ENCODE measurements around the gene PARP6. TPM values are rescaled to one million over a fixed set of nuclear protein-coding genes. Genes with fewer than 3 reads are reported as not detected.

The PARP6 gene
- total and polyA plus RNA-seq, 2 donors (not counting 1 experiment from before 2014, with no cell fraction given): 118 to 134 TPM

- no peaks in the 10 kb centered on the region for H3K9me3 ChIP-seq (ENCODE audit: control extremely low read depth in 1 of 3, control insufficient read depth in 2 of 3, insufficient read depth in 1 of 3, low read length in 2 of 3)
- Mint-ChIP-seq H3K27ac (no peak overlapping the region), H3K27me3 (peaks cover 35% of the 10 kb centered on the region), H3K9me3 (ENCODE audit: insufficient read depth) (no peaks in the 10 kb centered on the region), H3K4me1 (peaks cover 12% of the 10 kb centered on the region), H3K4me3 (no peak overlapping the region)
- ChIA-PET POLR2A (no interaction called here), CTCF (interaction anchor here (0.8 to 9.5 kb wide), 4 partner anchors 14 to 91 kb away, joined by 3 to 137 read pairs (median 4); no protein-coding TSS in a partner anchor)
- no peak overlapping the region for H3K27ac ChIP-seq (ENCODE audit: low read length in 2 of 2)
- 22% methylated on average over 6 of the region's 6 CpGs for WGBS (ENCODE audit: insufficient coverage)
- intact Hi-C loops (cut with micrococcal nuclease): loop anchor here (5.0 kb wide), 1 partner anchor 337 kb away; no protein-coding TSS in a partner anchor
- H3K9ac ChIP-seq (ENCODE audit: low read length): no peak overlapping the region
- H3K4me2 ChIP-seq (replicated peaks; ENCODE audit: low read depth, low read length, poor library complexity, severe bottlenecking): no peak overlapping the region
- peaks cover 1 to 19% of the 10 kb centered on the region in 2 experiments for H3K36me3 ChIP-seq (replicated peaks in 1 of 2; ENCODE audit: control extremely low read depth in 1 of 2, control insufficient read depth in 1 of 2, extremely low read depth in 1 of 2, insufficient read depth in 2 of 2, low read length in 1 of 2)
- H3K4me1 ChIP-seq (ENCODE audit: control insufficient read depth in 2 of 2, insufficient read depth in 2 of 2, low read length in 2 of 2): peaks cover 6 to 10% of the 10 kb centered on the region in 2 donors
- DNase-seq (peak; percentile 36), ATAC-seq (ENCODE audit: low read depth) (no peak)
- no peaks in the 10 kb centered on the region for H3K79me2 ChIP-seq (ENCODE audit: control insufficient read depth, insufficient read depth, low read length)
- peaks cover 15% of the 10 kb centered on the region for H4K20me1 ChIP-seq (ENCODE audit: control insufficient read depth, insufficient read depth, low read length, poor library complexity, severe bottlenecking)
- peak overlapping the region; percentile 25 for H2AFZ ChIP-seq (ENCODE audit: insufficient read depth, low read depth, low read length, poor library complexity, severe bottlenecking)
- no peak for TF ChIP-seq EZH2 (IDR thresholded peaks at IDR 0.05; ENCODE audit: borderline replicate concordance, insufficient read depth, low read depth, low read length, poor library complexity, severe bottlenecking)
- TF ChIP-seq CTCF (IDR thresholded peaks at IDR 0.05): no peak
- no peak overlapping the region for H3K4me3 ChIP-seq (ENCODE audit: control extremely low read depth in 1 of 5, extremely low read depth in 1 of 5, insufficient read depth in 1 of 5, low read depth in 2 of 5, low read length in 4 of 5)
- peaks cover 0 to 30% (median 7%) of the 10 kb centered on the region in 4 experiments for H3K27me3 ChIP-seq (replicated peaks in 1 of 4; ENCODE audit: control extremely low read depth in 1 of 4, control insufficient read depth in 3 of 4, insufficient read depth in 4 of 4, low read length in 3 of 4)
Measured at GRCh38 chr15:72195101-72195511, 77.2 kb downstream of the PARP6 start.

- no peak for TF ChIP-seq EZH2 (IDR thresholded peaks at IDR 0.05; ENCODE audit: borderline replicate concordance, insufficient read depth, low read depth, low read length, poor library complexity, severe bottlenecking)
- no peak for TF ChIP-seq CTCF (IDR thresholded peaks at IDR 0.05)
Measured at GRCh38 chr15:72193836-72194396, 78.4 kb downstream of the PARP6 start.

More at GRCh38 chr15:72193836-72194396, 78.4 kb downstream of the PARP6 start:
- Histone ChIP-seq H3K79me2 (ENCODE audit: control insufficient read depth, insufficient read depth, low read length) (no peaks in the 10 kb centered on the region), H3K27ac (ENCODE audit: low read length in 2 of 2) (no peak overlapping the region), H2AFZ (ENCODE audit: insufficient read depth, low read depth, low read length, poor library complexity, severe bottlenecking) (no peak overlapping the region), H3K4me3 (ENCODE audit: control extremely low read depth in 1 of 5, extremely low read depth in 1 of 5, insufficient read depth in 1 of 5, low read depth in 2 of 5, low read length in 4 of 5) (no peak overlapping the region), H3K27me3 (replicated peaks in 1 of 4; ENCODE audit: control extremely low read depth in 1 of 4, control insufficient read depth in 3 of 4, insufficient read depth in 4 of 4, low read length in 3 of 4) (peaks cover 0 to 30% (median 7%) of the 10 kb centered on the region in 4 experiments), H3K4me1 (ENCODE audit: control insufficient read depth in 2 of 2, insufficient read depth in 2 of 2, low read length in 2 of 2) (peaks cover 6 to 10% of the 10 kb centered on the region in 2 donors), H3K4me2 (replicated peaks; ENCODE audit: low read depth, low read length, poor library complexity, severe bottlenecking) (no peak overlapping the region), H4K20me1 (ENCODE audit: control insufficient read depth, insufficient read depth, low read length, poor library complexity, severe bottlenecking) (peaks cover 3% of the 10 kb centered on the region), H3K9ac (ENCODE audit: low read length) (no peak overlapping the region), H3K9me3 (ENCODE audit: control extremely low read depth in 1 of 3, control insufficient read depth in 2 of 3, insufficient read depth in 1 of 3, low read length in 2 of 3) (no peaks in the 10 kb centered on the region), H3K36me3 (replicated peaks in 1 of 2; ENCODE audit: control extremely low read depth in 1 of 2, control insufficient read depth in 1 of 2, extremely low read depth in 1 of 2, insufficient read depth in 2 of 2, low read length in 1 of 2) (peaks cover 0 to 7% of the 10 kb centered on the region in 2 experiments)
- ATAC-seq (ENCODE audit: low read depth) (no peak), DNase-seq (no peak)
- WGBS (ENCODE audit: insufficient coverage): 100% methylated on average over 3 of the region's 8 CpGs
- Mint-ChIP-seq H3K4me3 (no peak overlapping the region), H3K4me1 (peaks cover 12% of the 10 kb centered on the region), H3K27me3 (peaks cover 39% of the 10 kb centered on the region), H3K27ac (no peak overlapping the region), H3K9me3 (ENCODE audit: insufficient read depth) (no peaks in the 10 kb centered on the region)
- intact Hi-C loops (cut with micrococcal nuclease): no loop called here
- ChIA-PET POLR2A (no interaction called here), CTCF (interaction anchor here (1.8 to 9.5 kb wide), 2 partner anchors 80 to 92 kb away, joined by 5 to 137 read pairs; no protein-coding TSS in a partner anchor)

All from B cell (primary cell).